Epidermal melanocyte (primary cell): ENCODE results near the gene FAM184B.
"Not testable (repeated sequence)": the region's sequence is repeated elsewhere in the genome, so short reads cannot be mapped to it uniquely, and the experiment has no call there.

ENCODE experiments used
- DNase-seq: peaks from one replicate; pipeline ENCODE4 v3.0.0; 2011; ENCODE audit warnings: low spot score; ENCODE audit not compliant: insufficient read length

The FAM184B gene

DNA sequence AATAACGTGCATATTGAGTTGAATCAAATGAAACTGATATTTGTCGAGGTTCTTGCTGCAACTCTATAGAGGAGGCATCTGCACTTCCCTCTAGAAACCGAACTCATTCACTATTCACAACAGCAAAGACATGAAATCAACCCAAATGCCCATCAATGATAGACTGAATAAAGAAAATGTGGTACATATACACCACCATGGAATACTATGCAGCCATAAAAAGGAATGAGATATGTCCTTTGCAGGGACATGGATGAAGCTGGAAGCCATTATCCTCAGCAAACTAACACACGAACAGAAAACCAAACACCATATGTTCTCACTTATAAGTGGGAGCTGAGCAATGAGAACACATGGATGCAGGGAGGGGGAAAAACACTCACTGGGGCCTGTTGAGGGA lies 96.8 kb downstream of the FAM184B start:
- DNase-seq = not testable (repeated sequence)

- no peak for DNase-seq
Measured at GRCh38 chr4:17682222-17682566, 99.2 kb downstream of the FAM184B start.

GRCh38 chr4:17681281-17682221 lies 99.9 kb downstream of the FAM184B start:
- DNase-seq = no peak

GRCh38 chr4:17680559-17681280 lies 100.7 kb downstream of the FAM184B start:
- no peak for DNase-seq

DNA sequence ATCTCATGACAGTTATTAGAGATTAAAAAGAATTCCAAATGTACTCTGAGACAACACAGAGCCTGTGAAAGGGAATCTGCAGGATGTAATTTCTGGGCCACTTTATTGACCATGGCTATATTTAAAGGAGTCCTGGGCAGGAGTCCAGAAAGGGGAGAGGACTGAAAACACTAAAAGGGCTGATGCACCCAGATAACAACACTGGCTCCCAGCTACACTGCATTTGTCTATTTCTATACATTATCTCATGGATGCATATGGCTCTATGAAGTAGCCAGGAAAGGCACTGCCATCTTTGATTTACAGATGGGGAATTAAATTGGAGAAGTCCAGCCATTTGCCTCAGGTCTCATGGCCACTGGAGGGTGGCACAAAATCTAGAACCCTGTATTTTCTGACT lies 111.0 kb downstream of the FAM184B start:
- no peak for DNase-seq

GRCh38 chr4:17667653-17668201 lies 113.7 kb downstream of the FAM184B start:
- DNase-seq = no peak

DNA sequence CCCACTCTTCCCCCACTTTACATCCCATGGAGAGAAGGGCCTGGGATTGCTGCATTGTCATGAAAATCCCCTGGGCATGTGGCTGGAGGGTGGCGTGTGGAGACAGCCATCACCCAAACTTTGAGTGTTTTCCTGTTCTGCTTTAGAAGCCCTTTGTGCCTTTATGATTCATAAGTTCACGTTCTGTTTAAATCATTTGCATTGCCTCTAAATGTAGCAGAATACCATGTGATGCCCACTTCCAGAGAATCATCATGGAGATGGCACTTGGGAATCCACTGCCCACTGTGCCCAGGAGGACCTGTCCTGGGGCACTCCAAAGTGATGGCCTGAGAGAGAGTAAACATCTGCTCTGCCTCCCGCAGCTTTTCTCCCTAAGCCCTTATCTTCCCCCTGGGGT lies 114.2 kb downstream of the FAM184B start:
- no peak for DNase-seq

- DNase-seq = no peak
Measured at GRCh38 chr4:17665852-17666251, 115.6 kb downstream of the FAM184B start.

GRCh38 chr4:17665346-17665745 lies 116.1 kb downstream of the FAM184B start:
- no peak for DNase-seq

- DNase-seq = no peak
Measured at GRCh38 chr4:17664755-17665154, 116.7 kb downstream of the FAM184B start.

- no peak for DNase-seq
Measured at GRCh38 chr4:17662694-17663093, 118.7 kb downstream of the FAM184B start.

DNA sequence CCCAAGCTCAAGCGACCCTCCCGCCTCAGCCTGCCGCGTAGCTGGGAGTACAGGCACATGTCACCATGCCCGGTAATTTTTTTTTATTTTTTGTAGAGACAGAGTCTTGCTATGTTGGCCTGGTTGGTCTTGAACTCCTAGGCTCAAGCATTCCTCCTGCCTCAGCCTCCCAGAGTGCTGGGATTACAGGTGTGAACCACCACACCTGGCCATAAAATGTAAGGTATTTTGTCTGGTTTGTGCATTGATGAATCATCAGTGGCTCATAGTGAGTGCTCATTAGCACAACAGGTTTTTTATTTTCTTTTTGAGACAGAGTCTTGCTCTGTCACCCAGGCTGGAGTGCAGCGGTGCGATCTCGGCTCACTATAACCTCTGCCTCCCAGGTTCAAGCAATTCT lies 122.2 kb downstream of the FAM184B start:
- not testable (repeated sequence) for DNase-seq

DNA sequence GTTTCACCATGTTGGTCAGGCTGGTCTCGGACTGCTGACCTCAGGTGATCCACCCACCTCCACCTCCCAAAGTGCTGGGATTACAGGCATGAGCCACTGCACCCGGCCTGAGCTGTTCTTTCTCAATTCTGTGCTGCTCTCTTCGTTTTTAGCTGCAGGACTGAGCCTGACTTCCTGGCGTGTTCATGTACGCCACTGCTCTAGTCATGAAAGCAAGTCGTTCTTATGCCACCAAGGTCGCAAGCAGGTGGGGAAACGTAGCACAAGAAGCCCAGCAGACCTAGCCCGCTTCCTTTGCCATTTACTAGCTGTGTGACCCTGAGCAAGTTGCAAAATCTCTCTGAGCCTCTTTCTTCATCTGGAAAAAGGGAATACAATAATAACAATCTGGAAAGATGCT lies 123.6 kb downstream of the FAM184B start:
- DNase-seq = no peak

DNA sequence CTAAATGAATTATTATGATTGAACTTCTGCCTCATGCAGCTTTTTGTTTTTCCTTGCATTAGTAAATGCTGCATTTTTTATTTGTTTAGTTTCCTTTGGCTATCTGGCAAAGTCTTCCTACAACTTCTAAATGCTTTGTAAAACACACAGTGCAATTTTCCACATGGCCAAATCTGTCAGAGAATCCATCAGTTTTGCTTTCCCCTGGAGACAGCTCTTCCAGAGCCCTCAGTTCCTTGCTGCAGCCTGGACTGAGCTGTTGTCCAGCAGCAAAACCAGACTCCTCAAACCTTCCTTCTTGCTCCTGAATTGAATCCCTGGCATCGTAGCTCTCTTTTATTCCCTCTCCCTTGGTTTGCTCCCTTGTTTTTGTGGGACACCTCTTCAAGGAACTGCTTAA lies 124.3 kb downstream of the FAM184B start:
- no peak for DNase-seq

DNA sequence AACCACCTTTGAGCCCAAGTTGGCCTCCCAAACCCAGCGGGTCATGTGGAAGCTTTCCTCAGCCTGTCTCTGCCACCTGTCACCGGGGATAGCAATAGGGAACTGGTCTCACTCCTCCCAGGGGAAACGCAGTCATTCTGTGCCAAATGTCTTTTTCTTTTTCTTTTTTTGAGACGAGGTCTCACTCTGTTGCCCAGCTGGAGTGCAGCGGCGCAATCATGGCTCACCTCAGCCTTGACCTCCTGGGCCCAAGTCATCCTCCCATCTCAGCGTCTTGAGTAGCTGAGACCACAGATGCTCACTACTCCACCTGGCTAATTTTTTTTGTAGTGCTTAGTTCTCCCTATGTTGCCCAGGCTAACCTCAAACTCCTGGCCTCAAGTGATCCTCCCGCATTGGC lies 126.7 kb downstream of the FAM184B start:
- DNase-seq = no peak

GRCh38 chr4:17650406-17650805 lies 131.0 kb downstream of the FAM184B start:
- no peak for DNase-seq

DNA sequence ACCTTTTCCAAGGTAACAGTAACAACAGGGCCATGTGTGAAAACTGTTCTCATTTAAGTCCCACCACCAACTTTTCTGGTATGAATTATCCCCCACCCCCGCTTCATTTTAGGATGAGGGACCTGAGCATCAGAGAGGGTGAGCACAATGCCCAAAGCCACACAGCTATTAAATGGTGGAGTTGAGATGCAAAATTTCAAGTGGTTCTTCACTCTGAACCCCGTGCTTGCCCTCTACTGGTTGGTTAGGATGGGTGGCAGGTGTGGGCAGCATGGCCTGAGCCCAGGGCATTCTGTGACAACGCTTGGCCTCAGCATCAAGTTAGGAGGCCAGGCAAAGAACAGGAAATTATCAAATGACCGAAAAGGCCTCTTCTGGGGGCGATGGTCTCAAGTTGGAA lies 133.5 kb downstream of the FAM184B start:
- DNase-seq = no peak

GRCh38 chr4:17647176-17647806 lies 134.1 kb downstream of the FAM184B start:
- DNase-seq = no peak

DNA sequence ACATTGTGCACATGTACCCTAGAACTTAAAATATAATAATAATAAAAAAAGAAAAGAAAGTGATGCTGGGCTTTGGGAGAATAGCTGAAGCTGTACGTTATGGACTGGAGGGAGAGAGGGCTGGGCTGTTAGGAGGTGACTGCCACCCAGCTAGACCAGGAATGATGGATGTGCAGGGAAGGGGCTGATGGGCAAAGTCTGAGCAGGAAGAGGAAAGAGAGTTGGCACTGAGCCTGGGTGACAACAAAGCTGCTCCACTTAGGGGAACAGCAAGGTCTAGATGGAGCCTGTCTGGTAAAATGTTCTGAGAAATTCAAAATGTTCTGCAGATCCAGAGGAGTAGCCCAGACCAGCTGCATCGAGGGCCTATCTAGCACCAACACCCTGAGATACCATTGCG lies 134.7 kb downstream of the FAM184B start:
- DNase-seq = no peak

DNA sequence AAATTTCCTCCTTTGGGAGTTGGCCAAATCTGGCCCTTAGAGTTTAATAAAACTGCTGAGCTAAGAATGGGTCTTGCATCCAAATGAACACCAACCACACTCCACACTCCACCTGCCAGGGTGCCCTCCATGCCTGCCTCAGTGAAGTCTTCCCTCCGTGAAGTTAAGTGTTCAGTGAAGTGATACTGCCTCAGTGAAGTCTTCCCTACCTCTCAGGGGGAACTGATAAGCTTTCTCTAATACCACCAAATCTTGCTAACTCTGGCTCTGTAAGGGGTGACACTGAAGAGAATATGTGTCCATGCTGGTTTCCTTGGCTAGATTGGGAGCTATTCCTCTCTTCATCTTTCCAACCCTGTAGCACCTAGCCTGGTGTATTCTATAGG lies 139.0 kb downstream of the FAM184B start:
- DNase-seq = no peak

DNA sequence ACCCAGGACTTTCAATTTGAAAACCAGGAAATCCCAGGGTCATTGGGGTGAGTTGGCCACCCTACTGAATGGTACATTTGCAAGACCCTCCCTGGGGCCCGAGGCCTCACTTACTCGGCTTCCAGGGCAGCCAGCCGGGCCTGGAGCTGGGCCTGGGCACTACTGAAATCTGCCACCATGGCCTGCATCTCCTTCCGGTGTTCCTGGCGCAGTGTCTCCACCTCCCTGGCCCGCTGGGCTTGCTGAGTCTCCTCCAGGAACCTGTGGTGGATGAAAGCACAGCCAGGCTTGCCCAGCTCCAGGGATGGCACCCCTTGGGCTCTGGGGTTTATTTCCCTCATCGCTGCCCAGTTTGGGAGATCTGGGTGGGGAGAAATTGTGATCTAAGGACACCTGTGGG lies 142.3 kb downstream of the FAM184B start:
- DNase-seq = no peak
